ENCODE results near the gene SERPINB3. TPM values are rescaled to one million over a fixed set of nuclear protein-coding genes. Genes with fewer than 3 reads are reported as not detected.
"Not testable (repeated sequence)": the region's sequence is repeated elsewhere in the genome, so short reads cannot be mapped to it uniquely, and the experiment has no call there.

Gene SERPINB3
- not detected in 2 replicates for total RNA-seq (2014; rRNA removed; shearing (Covaris generic))

GRCh38 chr18:63661750-63662149 is at the start of gene SERPINB3:
Gene SERPINB3, minus strand, starts transcription at chr18:63661893. Its CDS starts 677 bp downstream, at chr18:63661216.
- DNase-seq (ENCODE audit: low read depth) = not testable (repeated sequence)

DNA sequence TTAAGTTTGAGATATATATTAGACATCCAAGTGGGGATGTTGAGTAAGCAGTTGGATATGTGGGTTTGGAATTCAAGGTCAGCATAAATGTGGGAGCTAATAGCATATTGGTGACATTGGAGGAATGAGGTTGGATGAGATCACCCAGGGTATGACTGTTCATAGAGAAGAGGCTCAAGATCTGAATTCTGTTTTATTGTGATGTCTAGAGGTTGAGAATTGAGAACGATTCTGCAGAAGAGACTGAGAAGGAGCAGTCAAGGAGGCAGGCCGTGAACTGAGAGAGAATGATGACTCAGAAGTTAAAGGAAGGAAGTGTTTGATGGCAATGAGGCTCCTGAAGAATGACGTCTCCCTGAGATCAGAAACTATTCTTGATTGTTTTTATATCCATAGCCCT is 47.0 kb upstream of the SERPINB3 start:
- DNase-seq (ENCODE audit: low read depth) = no peak

DNA sequence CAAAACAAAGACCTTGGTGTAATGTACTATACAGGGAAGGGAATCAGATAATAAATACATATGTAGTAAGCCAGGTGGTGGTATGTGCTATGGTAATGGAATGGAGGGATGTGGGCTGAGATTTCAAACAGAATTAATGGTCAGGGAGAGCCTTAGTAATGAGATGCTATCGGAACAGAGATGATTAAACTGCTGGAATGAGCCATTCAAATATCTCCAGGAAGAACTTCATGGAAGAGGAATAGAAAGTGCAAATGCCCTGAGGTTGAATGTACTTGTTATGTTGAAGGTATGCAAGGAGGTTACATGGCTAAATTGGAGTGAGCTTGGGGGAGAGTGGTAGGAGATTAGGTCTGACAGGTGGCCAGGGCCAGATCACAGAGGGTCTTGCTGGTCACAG is 46.1 kb upstream of the SERPINB3 start:
- DNase-seq (ENCODE audit: low read depth) = no peak

- no peak for DNase-seq (ENCODE audit: low read depth)
Measured at GRCh38 chr18:63705401-63705800, 43.7 kb upstream of the SERPINB3 start.

GRCh38 chr18:63702660-63703059 is 41.0 kb upstream of the SERPINB3 start, which contains the start of gene SERPINB11:
Gene SERPINB11, plus strand, starts transcription at chr18:63702960. Its CDS starts 7,234 bp downstream, at chr18:63710194.
- DNase-seq (ENCODE audit: low read depth) = no peak

- DNase-seq (ENCODE audit: low read depth) = no peak
Measured at GRCh38 chr18:63701952-63702351, 40.3 kb upstream of the SERPINB3 start.

DNA sequence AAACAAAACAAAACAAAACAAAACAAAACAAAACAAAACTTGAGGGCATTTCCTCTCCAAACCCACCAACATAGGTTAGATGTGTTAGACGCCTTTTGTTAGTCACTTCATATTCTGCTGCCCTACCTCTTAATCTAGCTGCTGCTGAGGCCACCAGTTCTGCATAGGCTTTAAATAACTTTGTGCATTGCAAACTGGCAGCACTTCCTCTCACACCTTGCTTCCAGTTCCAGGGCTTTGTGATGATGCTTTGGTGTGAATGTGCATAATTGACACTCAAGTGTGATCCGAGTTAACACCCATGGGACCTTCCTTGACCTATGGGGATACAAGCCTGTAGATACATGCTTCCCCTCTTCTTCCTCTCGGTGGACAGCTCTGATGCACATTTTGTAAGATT is 38.8 kb upstream of the SERPINB3 start:
- no peak for DNase-seq (ENCODE audit: low read depth)

- DNase-seq (ENCODE audit: low read depth) = no peak
Measured at GRCh38 chr18:63697097-63697660, 35.5 kb upstream of the SERPINB3 start.

DNA sequence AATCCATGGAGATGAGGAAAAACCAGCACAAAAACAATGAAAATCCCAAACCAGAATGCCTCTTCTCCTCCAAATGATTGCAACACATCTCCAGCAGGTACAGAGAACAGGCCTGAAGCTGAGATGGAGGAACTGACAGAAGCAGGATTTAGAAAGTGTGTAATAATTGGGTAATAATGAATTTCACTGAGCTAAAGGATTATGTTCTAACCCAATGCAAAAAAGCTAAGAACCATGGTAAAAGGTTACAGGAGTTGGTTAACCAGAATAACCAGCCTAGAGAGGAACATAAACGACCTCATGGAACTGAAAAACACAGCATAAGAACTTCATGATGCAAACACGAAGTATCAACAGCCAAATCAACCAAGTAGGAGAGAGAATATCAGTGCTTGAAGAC is 27.4 kb upstream of the SERPINB3 start:
- no peak for DNase-seq (ENCODE audit: low read depth)

DNA sequence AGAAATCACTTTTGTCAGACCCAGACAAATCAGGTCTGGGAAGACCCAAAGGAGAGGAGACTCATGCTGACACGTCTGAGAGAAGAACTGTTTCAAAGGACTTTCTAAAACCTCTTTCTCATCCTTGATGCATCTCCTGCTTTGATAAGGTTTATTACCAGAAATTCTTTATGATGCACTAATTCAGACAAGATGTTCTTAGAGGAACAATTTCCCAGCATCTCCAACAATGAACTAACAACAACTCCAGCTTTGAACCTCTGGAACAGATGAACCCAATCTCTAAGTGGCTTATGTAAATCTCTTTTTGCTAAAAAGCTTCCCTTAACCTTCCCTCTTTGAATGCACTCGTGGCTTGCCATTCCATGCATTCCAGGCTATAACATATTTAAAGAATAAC is 25.2 kb upstream of the SERPINB3 start:
- no peak for DNase-seq (ENCODE audit: low read depth)

DNA sequence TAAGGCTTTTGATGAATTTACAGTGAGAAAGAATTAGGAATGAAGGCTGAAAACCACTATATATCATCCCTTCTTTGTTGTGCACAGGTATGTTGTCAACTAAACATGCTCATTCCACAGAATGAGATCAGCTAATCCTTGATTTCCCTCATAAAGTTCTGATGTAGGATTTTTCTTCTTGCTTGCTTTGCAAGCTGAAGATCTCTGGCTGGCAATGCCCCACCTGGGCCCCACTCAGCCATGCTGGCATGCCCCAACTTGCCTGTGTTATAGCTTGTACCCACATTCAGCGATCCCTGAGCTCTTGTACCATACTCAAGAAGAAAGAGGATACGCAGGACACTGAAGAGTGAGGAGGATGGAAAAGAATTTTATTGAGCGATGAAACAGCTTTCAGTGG is 23.0 kb upstream of the SERPINB3 start:
- no peak for DNase-seq (ENCODE audit: low read depth)

GRCh38 chr18:63683890-63684289 is 22.2 kb upstream of the SERPINB3 start:
- no peak for DNase-seq (ENCODE audit: low read depth)

DNA sequence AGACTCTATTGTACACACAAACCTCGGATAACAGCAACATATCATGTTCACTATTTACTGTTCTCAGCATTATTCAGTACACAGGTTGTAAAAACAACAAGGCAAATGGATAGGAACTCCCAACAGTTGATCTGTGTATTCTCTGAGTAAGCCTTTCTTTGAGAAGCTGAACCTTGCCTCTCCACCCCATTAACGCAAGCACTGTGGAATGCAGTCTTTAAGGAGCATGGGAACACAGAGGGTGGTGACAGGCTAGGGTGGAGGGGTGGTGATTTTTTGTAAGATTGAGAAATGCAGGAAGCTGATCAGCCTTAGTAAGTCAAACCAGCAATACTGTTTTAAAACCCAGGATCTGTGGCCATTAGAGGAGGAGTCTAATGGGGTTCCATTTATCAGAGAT is 21.5 kb upstream of the SERPINB3 start:
- DNase-seq (ENCODE audit: low read depth) = peak; percentile 4

- no peak for DNase-seq (ENCODE audit: low read depth)
Measured at GRCh38 chr18:63681449-63682340, 20.0 kb upstream of the SERPINB3 start.

DNA sequence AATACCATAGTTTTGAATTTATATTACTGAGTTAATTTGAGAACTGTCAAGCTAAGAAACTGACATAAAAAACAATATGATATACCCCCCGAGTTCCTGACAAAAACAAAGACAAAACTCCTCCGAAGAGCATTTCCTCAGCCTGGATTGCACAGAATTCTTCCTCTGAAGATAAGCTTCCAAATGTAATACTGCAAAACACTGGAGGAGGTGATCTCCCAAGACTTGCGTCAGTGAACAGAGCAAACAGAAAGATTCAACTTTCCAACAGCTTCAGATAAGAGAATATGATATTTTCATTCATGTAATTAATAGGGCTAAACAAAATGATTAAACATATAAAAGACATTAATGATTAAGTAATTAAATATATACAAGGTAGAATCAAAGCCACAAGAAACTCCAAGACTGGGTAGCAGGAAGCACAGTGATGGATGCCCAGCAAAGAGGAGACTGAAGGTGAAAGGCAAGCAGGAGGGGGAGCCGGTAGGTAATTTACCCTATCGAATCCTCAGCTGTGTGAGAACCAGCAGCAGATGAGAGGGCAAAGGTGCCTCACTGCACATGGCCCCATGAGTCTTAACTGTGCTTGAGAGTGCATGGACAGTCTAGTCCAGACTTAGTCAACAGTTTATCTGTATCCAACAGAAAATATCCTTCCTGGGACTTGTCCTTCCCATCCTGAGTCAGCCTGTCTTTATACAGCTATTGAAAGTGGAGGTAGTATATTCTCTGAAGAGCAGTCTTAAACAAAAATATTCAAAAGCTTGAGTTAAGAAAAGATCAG is 18.3 kb upstream of the SERPINB3 start:
- DNase-seq (ENCODE audit: low read depth) = no peak

DNA sequence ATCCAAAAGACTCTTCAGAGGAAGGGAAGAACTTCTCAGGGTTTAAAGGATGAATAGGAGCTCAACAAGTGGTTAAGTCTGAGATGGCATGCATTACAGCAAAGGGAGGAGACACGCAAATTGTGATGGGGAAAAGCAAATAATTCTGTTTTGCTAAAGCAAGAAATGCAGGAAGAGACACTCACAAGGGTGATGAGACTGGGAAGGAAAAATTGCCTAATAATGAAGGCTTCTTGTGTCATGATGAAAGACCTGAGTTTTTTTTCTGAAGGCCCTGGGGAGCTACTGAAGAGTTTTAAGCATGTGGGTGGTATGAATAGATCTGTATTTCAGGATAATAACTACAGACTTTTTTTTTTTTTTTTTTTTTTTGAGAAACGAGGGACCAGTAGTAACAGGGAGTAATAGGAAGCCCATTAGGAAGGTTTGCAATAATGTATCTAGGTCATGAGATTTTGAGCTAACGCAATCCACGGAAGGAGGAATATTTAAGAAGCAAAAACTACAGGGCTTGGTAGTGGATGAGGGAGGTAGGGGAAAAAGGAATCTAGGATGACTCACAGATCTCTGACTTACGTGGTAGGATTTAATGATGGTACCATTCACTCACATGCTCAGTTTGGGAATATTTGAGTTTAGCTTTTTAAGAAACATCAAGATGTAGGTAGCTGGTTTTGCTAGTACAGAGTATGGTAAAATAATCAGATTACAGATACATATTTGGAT is 16.0 kb upstream of the SERPINB3 start:
- no peak for DNase-seq (ENCODE audit: low read depth)

GRCh38 chr18:63676526-63677323 is 15.0 kb upstream of the SERPINB3 start:
- DNase-seq (ENCODE audit: low read depth) = peak; percentile 1

GRCh38 chr18:63664571-63664970 is 2.9 kb upstream of the SERPINB3 start:
- DNase-seq (ENCODE audit: low read depth) = no peak

DNA sequence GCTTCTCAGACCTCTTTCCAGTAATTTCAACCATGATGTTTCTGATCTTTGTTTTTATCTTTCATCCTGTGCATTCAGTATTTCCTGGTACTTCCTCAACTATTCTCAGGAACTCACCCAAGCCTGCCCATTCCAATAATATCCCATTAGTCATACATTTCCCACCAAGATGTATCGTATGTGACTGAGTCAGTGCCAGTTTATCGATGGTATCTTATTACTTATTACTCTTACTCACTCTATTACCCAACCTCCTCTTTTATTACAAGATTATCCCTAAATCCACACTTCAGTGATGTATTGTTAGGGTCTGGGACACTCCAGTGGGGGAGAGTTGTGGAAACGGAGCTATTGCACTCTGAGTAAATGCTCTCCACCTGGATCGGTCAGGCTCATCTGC is 2.8 kb downstream of the SERPINB3 start:
- not testable (repeated sequence) for DNase-seq (ENCODE audit: low read depth)

GRCh38 chr18:63650271-63650670 is 11.4 kb downstream of the SERPINB3 start:
- not testable (repeated sequence) for DNase-seq (ENCODE audit: low read depth)

DNA sequence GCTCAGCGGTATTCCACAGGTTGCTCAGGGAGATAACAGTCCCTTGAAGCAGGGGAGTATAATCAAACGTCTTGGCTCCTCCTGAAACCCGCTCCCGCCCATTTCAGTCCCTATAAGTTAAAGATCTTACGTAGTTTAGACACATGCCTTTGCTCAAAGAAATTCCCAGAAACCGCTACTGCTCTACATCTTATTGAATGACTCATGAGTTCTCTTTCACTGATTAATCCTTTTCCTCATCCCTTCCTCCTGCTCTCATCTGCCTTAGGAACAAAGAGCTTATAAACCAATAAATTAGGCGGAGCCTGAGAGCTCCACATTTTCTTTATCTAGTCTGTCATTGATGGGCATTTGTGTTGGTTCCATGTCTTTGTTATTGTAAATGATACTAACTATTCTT is 13.5 kb downstream of the SERPINB3 start:
- no peak for DNase-seq (ENCODE audit: low read depth)

All from Daoy (cell line).